ENCODE data around the gene KCTD7. TPM values are rescaled to one million over a fixed set of nuclear protein-coding genes. Genes with fewer than 3 reads are reported as not detected.
"Not testable (repeated sequence)": the region's sequence is repeated elsewhere in the genome, so short reads cannot be mapped to it uniquely, and the experiment has no call there.

KCTD7 gene
- total RNA-seq, 2 experiments from 2014 or later, result 6.3 to 7.5 TPM

GRCh38 chr7:66681491-66682349 is 53.0 kb downstream of the KCTD7 start:
- Mint-ChIP-seq H3K36me3 (ENCODE audit: low read depth) (peaks cover 1% of the 10 kb centered on the region), H3K9me3 (no peaks in the 10 kb centered on the region), H3K27ac (peak overlapping the region; percentile 89), H3K4me3 (peak overlapping the region; percentile 87), H3K4me1 (ENCODE audit: low read depth) (peaks cover 29% of the 10 kb centered on the region), H3K27me3 (ENCODE audit: low read depth) (no peaks in the 10 kb centered on the region)
- CTCF ChIA-PET, result no interaction called here
- intact Hi-C loops (cut with micrococcal nuclease), result loop anchor here (1.0 to 10.0 kb wide), 10 partner anchors 27 to 929 kb away; partner anchors contain the start of genes KCTD7, RABGEF1, TMEM248 and TYW1
- DNase-seq, result peak; percentile 95

GRCh38 chr7:66682350-66683093 is 53.8 kb downstream of the KCTD7 start:
- Mint-ChIP-seq H3K4me3 (peak overlapping the region; percentile 87), H3K27me3 (ENCODE audit: low read depth) (no peaks in the 10 kb centered on the region), H3K4me1 (ENCODE audit: low read depth) (peaks cover 29% of the 10 kb centered on the region), H3K27ac (no peak overlapping the region), H3K9me3 (no peaks in the 10 kb centered on the region), H3K36me3 (ENCODE audit: low read depth) (peaks cover 1% of the 10 kb centered on the region)
- CTCF ChIA-PET, result no interaction called here
- intact Hi-C loops (cut with micrococcal nuclease), result loop anchor here (1.0 to 10.0 kb wide), 10 partner anchors 28 to 930 kb away; partner anchors contain the start of genes KCTD7, RABGEF1, TMEM248 and TYW1
- DNase-seq, result peak; percentile 24

GRCh38 chr7:66683094-66683769 is 54.6 kb downstream of the KCTD7 start:
- H3K36me3 Mint-ChIP-seq (ENCODE audit: low read depth); H3K27ac Mint-ChIP-seq; H3K27me3 Mint-ChIP-seq (ENCODE audit: low read depth); H3K9me3 Mint-ChIP-seq; DNase-seq; CTCF ChIA-PET: not testable (repeated sequence)
- intact Hi-C loops (cut with micrococcal nuclease), result loop anchor here (2.0 to 10.0 kb wide), 4 partner anchors 162 to 931 kb away; partner anchors contain the start of genes TMEM248 and VKORC1L1
- H3K4me1 Mint-ChIP-seq (ENCODE audit: low read depth), result peaks cover 27% of the 10 kb centered on the region
- peak overlapping the region; percentile 87 for H3K4me3 Mint-ChIP-seq

- Mint-ChIP-seq H3K27ac (no peak overlapping the region), H3K4me1 (ENCODE audit: low read depth) (peaks cover 25% of the 10 kb centered on the region), H3K27me3 (ENCODE audit: low read depth) (no peaks in the 10 kb centered on the region), H3K4me3 (no peak overlapping the region), H3K36me3 (ENCODE audit: low read depth) (peaks cover 1% of the 10 kb centered on the region), H3K9me3 (peaks cover 5% of the 10 kb centered on the region)
- intact Hi-C loops (cut with micrococcal nuclease), result loop anchor here (2.0 to 10.0 kb wide), 4 partner anchors 161 to 931 kb away; partner anchors contain the start of genes TMEM248 and VKORC1L1
- CTCF ChIA-PET, result interaction anchor here (0.8 kb wide), 1 partner anchor 8 kb away, joined by 4 read pairs; no protein-coding TSS in a partner anchor
- no peak for DNase-seq
Measured at GRCh38 chr7:66683770-66684123, 55.1 kb downstream of the KCTD7 start.

- peaks cover 11% of the 10 kb centered on the region for H3K4me1 Mint-ChIP-seq (ENCODE audit: low read depth)
- H3K9me3 Mint-ChIP-seq; DNase-seq; H3K27me3 Mint-ChIP-seq (ENCODE audit: low read depth); H3K27ac Mint-ChIP-seq; H3K36me3 Mint-ChIP-seq (ENCODE audit: low read depth); H3K4me3 Mint-ChIP-seq; CTCF ChIA-PET: not testable (repeated sequence)
- intact Hi-C loops (cut with micrococcal nuclease), result loop anchor here (10.0 kb wide), 2 partner anchors 159 to 811 kb away; partner anchors contain the start of gene VKORC1L1
Measured at GRCh38 chr7:66685663-66686062, 57.0 kb downstream of the KCTD7 start.

- Mint-ChIP-seq H3K36me3 (ENCODE audit: low read depth) (no peaks in the 10 kb centered on the region), H3K9me3 (peaks cover 5% of the 10 kb centered on the region), H3K4me3 (no peak overlapping the region), H3K27me3 (ENCODE audit: low read depth) (no peaks in the 10 kb centered on the region), H3K4me1 (ENCODE audit: low read depth) (peaks cover 7% of the 10 kb centered on the region), H3K27ac (no peak overlapping the region)
- DNase-seq, result no peak
- CTCF ChIA-PET, result no interaction called here
- intact Hi-C loops (cut with micrococcal nuclease), result loop anchor here (10.0 kb wide), 2 partner anchors 158 to 812 kb away; partner anchors contain the start of gene VKORC1L1
Measured at GRCh38 chr7:66687186-66687585, 58.5 kb downstream of the KCTD7 start.

GRCh38 chr7:66687672-66688071 is 59.0 kb downstream of the KCTD7 start:
- H3K36me3 Mint-ChIP-seq (ENCODE audit: low read depth); H3K4me1 Mint-ChIP-seq (ENCODE audit: low read depth); H3K27me3 Mint-ChIP-seq (ENCODE audit: low read depth); H3K9me3 Mint-ChIP-seq; CTCF ChIA-PET; H3K27ac Mint-ChIP-seq; DNase-seq; H3K4me3 Mint-ChIP-seq: not testable (repeated sequence)
- intact Hi-C loops (cut with micrococcal nuclease), result loop anchor here (10.0 kb wide), 2 partner anchors 157 to 813 kb away; partner anchors contain the start of gene VKORC1L1

GRCh38 chr7:66689081-66689480 is 60.4 kb downstream of the KCTD7 start:
- H3K27ac Mint-ChIP-seq, result no peak overlapping the region
- CTCF ChIA-PET, result no interaction called here
- H3K27me3 Mint-ChIP-seq (ENCODE audit: low read depth), result no peaks in the 10 kb centered on the region
- peaks cover 2% of the 10 kb centered on the region for H3K4me1 Mint-ChIP-seq (ENCODE audit: low read depth)
- peaks cover 5% of the 10 kb centered on the region for H3K9me3 Mint-ChIP-seq
- no peak for DNase-seq
- no peak overlapping the region for H3K4me3 Mint-ChIP-seq
- H3K36me3 Mint-ChIP-seq (ENCODE audit: low read depth), result no peaks in the 10 kb centered on the region
- intact Hi-C loops (cut with micrococcal nuclease), result loop anchor here (10.0 kb wide), 2 partner anchors 156 to 814 kb away; partner anchors contain the start of gene VKORC1L1

- Mint-ChIP-seq H3K36me3 (ENCODE audit: low read depth) (no peaks in the 10 kb centered on the region), H3K9me3 (peaks cover 2% of the 10 kb centered on the region), H3K27ac (no peak overlapping the region), H3K4me1 (ENCODE audit: low read depth) (no peaks in the 10 kb centered on the region), H3K27me3 (ENCODE audit: low read depth) (no peaks in the 10 kb centered on the region), H3K4me3 (no peak overlapping the region)
- CTCF ChIA-PET, result no interaction called here
- DNase-seq, result no peak
- intact Hi-C loops (cut with micrococcal nuclease), result no loop called here
Measured at GRCh38 chr7:66693331-66693730, 64.7 kb downstream of the KCTD7 start.

Other genes with a start within 250 kb of the KCTD7 start
- 10 to 100 TPM; 10.7 to 10.8 TPM for gene RABGEF1, start 111.9 kb downstream of the KCTD7 start, total RNA-seq

Data from activated naive CD4-positive, alpha-beta T cell treated with anti-CD3 and anti-CD28 coated beads for 36 hours (primary cell).